SK-N-SH (cell line): ENCODE results near the gene CREBZF.

Experiments used
- CHD2 ChIP-seq: fragments of 150-350 bp; IDR thresholded peaks from 2 replicates; pipeline ENCODE4 v1.6.1; 2018; ENCODE audit warnings: low read length; ENCODE audit not compliant: partially characterized antibody
- EP300 ChIP-seq, 2 experiments: IDR thresholded peaks; 2 replicates each; pipeline versions ENCODE4 v1.4.0 to v1.6.1; 2012; ENCODE audit warnings: borderline replicate concordance in 1 of 2, low read depth in 1 of 2, low read length in 1 of 2
- EZH2phosphoT487 ChIP-seq: fragments of 200-600 bp; sonication (generic); IDR thresholded peaks from 2 replicates; pipeline ENCODE4 v1.6.1; 2017; ENCODE audit warnings: low read depth, mixed run types, mild to moderate bottlenecking, antibody characterized with exemption, moderate library complexity, borderline replicate concordance
- RCOR1 ChIP-seq: fragments of 150-350 bp; IDR thresholded peaks from 2 replicates; pipeline ENCODE4 v1.6.1; 2017; ENCODE audit warnings: antibody characterized with exemption, low read length
- REST ChIP-seq: IDR thresholded peaks from 2 replicates; pipeline ENCODE4 v1.6.1; 2012; ENCODE audit warnings: mild to moderate bottlenecking, low read depth, low read length, moderate library complexity
- RFX5 ChIP-seq: IDR thresholded peaks from 2 replicates; pipeline ENCODE4 v1.6.1; 2012; ENCODE audit warnings: mild to moderate bottlenecking, improper control_type of control experiment, low read length
- TAF1 ChIP-seq: IDR thresholded peaks from 2 replicates; pipeline ENCODE4 v1.6.1; 2012; ENCODE audit warnings: low read depth, mild to moderate bottlenecking, low read length, moderate library complexity, borderline replicate concordance
- ZBTB33 ChIP-seq: IDR thresholded peaks from 2 replicates; pipeline ENCODE4 v1.4.0; 2012; ENCODE audit warnings: low read depth, borderline replicate concordance
- TF ChIP-seq, protein P1 (sequence below): fragments of 200-600 bp; sonication (generic); IDR thresholded peaks from 2 replicates; pipeline ENCODE4 v1.6.1; 2017; ENCODE audit warnings: antibody characterized with exemption, mild to moderate bottlenecking, moderate library complexity

GRCh38 chr11:85682330-85683305, 17.7 kb upstream of the CREBZF start:
- no peak for TF ChIP-seq REST
- TF ChIP-seq, protein P1, sequence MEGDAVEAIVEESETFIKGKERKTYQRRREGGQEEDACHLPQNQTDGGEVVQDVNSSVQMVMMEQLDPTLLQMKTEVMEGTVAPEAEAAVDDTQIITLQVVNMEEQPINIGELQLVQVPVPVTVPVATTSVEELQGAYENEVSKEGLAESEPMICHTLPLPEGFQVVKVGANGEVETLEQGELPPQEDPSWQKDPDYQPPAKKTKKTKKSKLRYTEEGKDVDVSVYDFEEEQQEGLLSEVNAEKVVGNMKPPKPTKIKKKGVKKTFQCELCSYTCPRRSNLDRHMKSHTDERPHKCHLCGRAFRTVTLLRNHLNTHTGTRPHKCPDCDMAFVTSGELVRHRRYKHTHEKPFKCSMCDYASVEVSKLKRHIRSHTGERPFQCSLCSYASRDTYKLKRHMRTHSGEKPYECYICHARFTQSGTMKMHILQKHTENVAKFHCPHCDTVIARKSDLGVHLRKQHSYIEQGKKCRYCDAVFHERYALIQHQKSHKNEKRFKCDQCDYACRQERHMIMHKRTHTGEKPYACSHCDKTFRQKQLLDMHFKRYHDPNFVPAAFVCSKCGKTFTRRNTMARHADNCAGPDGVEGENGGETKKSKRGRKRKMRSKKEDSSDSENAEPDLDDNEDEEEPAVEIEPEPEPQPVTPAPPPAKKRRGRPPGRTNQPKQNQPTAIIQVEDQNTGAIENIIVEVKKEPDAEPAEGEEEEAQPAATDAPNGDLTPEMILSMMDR = no peak
- no peak for TF ChIP-seq RFX5
- TF ChIP-seq EZH2phosphoT487 = no peak
- no peak for TF ChIP-seq RCOR1
- no peak for TF ChIP-seq ZBTB33
- TF ChIP-seq EP300 (IDR thresholded peaks at IDR 0.05; ENCODE audit: borderline replicate concordance in 1 of 2, low read depth in 1 of 2, low read length in 1 of 2) = no peak
- no peak for TF ChIP-seq TAF1
- TF ChIP-seq CHD2 = peak; percentile 9
